NOMO-1 treated with dmso at 0.1 percent for 144 hours (cell line): Measurements from ENCODE around the gene MRPL46.

ENCODE experiments used
- DNase-seq: peaks from one replicate; lab custom pipeline; 2025; ENCODE audit not compliant: unreplicated experiment; lab: John Stamatoyannopoulos, UW

The MRPL46 gene

DNA sequence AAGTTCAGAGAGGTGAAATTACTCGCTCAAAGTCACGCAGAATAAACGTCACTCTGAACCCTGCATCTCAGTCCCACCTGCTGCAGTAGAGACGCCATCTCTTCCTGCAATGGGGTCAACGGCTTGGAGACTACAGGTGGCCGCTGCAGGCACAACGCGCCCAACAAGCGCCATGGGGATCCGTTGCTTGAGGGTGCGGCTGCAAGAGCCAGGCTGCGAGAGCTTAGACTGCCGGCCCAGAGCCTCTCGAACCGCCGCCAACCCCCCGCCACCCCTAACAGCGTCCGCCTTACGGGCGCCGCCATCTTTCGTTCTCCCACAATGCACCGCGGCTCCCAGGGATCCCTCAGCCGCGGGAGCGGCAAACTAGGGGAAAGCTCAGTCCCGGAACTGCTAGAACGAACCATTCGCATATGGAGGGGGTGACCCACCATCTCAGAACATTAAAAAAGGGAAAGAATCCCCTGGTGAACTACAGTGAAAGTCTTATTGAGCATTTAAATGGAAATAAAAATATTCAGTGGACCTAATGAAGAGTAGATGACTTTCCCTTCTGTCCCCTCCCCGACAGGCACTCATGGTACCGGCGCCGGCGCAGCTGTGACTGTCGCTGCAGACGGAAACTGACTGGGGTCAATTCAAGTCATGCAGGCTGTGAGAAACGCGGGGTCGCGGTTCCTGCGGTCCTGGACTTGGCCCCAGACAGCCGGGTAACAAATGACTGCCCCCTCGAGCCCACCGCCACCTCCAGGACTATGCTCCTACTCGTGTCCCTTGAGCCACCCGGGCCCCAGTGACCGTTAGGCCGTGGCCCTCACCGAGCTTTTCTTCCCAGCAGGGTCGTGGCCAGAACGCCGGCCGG is at the start of gene MRPL46, which contains the start of gene MRPS11:
TSS of gene MRPL46 (minus strand) at position 316 of the 862 bp plus-strand sequence. CDS start at position 305, 11 bp downstream.
TSS of gene MRPS11 (plus strand) at position 636 of the 862 bp plus-strand sequence. CDS start at position 646, 10 bp downstream.
- peak; percentile 82 for DNase-seq

DNA sequence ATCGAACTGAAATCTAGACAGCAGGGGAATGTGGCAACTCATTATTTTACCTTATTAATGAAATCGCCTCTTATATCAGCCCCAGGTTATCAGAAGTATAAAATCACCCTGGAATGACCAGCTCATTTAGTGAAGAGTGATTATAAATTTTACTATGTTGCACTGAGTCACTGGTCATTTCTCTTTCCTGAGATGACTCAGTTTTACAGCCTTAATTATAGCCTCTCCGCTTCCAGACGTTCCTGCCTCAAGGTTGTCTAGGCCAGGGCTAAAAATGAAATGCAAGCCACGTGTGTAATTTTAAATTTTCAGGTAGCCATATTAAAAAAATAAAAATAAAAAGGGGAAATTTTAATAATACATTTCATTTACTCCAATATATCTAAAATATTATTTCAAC is 46.0 kb upstream of the MRPL46 start:
- DNase-seq, result no peak

DNA sequence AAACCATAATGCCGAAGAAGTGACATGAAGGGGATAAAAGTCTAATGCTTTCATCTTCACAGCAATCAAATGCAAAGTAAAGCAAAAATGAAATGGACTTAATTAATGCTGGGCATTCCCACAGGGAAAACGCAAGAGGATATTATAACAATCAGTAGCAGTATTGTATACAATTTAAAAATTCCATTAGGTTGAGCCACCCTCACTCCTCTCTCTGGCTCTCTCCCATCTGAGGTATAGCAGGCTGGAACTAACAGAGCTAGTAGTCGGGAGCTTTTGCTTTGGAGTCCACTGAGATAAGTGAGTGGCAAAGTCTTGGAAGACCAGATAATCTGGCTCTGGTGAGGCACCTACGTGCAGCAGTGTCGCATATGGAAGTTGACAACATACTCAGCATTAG is 45.4 kb upstream of the MRPL46 start:
- no peak for DNase-seq

DNA sequence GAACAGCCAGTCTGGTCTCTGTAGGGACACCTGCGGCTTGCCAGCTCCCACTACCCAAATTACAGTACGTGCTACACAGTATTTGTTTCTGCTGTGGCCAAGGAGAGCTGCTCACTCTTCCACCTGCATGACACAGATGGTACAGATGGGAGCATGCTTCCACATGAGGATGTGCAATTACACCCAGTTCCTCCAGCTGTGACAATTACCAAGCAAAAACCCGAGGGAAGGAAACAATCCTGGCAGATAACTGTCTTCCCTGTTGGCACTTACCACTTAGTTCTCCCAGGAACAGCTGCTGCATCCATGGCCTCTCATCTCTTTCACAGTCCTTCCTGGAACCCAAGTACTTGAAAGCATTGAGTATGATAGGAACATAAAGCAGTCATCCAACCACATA is 44.9 kb upstream of the MRPL46 start:
- DNase-seq, result no peak

DNA sequence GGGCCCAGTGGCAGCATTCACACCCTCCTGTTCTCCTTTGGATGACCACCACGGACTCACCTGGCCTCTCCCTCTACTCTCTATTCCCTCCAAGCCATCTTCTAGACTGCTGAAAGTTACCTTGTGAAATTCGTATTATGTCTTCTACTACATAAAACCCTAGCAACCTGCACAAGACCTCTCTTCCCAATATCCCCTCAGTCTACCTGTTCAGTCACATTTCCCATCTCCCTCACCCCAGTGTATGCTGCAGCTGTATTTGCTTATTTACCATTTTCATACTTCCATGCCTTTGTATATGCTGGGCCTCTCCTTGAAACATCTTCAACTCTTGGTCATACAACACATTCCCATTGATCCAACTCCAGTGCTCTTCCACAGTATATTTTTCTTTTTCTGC is 44.0 kb upstream of the MRPL46 start:
- DNase-seq, result no peak

DNA sequence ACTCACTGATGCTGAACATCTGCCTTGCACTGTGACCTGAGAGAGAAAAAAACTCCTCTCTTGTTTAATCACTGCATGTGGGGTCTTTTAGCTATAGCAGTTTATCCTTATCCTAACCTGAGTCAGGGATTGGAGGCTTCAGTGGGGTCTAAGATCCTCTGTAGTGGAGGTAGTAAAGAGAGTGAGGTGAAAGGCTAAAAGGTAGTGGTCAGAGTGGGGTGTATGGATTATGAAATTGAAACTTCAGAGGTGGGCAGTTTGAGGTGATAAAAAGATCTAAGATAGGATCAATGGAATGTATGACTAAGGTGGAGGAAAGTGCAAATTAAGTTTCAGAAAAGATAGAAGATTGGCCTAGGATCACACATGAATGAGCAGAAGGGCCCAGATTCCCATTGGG is 42.8 kb upstream of the MRPL46 start:
- DNase-seq, result no peak

DNA sequence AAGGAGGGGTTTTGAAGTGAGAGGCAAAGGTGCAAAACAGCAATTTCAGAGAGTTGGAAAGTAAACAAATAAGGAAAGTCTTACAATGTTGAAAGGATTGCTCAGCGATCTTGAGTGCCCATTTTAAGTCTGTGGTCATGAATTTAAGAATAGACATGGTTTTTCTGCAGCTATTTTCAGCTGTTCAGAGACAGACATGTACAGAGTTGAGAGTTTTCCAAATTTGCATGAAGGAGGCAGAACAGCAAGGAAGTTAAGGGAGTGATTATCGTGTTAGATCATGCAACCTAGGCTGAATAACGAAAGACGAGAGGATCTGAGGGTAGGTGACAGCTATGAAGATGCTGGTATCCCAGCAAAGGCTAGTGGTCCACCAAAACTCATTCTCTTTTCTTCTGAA is 42.1 kb upstream of the MRPL46 start:
- DNase-seq, result no peak

DNA sequence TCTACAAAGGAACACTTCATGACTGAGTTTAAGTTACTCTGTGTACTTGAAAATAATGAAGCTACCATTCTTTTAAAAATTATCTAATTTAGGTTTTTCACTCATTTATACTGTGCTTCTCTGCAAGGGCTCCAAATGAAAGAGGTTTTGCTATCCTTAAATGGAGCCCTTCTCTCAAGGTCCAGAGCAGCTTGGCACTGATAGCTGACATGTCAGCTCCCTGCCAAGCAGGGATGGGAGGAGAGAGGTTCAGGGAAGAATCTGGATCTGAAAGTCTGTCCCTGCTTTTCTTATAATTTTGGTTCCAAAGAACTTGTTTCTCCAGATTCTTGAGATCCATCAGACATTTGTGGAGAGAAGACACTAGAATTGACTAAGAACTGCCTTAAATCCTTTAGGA is 39.4 kb upstream of the MRPL46 start:
- DNase-seq, result no peak

DNA sequence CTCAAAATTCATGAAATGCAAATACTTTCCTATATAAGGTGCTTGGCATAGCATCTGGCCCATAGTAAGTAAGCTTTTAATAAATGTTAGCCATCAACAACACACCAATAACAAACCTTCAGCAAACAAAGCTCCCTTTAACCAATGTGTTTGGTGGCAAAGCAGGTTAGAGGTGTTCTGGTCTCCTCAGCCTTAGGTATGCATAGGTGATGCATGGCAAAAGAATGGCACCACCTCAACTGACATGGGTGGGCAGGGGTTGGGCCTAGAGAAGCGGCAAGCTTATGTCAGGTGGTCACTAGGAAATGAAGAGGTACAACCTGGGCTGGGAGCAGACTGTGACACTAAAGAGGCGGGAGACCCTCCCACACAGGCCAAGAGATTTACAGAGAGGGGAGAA is 38.5 kb upstream of the MRPL46 start:
- no peak for DNase-seq

DNA sequence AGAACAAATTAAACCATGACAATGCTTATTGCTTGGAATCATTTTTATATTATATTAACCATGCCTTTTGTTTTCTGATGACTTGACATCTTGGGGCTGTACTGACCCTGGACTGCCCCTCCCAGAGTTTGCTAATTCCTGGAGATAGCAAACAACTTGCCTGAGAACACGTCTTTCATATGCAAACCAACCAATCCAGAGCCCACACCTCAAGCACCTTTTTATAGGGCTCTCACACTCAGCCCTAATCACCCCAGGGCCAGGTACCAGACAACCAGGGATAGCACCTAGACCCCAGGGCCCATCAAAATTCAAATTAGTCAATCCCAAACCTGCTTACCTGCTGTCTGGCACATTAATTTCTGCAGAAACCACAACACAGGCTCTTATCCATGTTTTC is 37.3 kb upstream of the MRPL46 start:
- no peak for DNase-seq

DNA sequence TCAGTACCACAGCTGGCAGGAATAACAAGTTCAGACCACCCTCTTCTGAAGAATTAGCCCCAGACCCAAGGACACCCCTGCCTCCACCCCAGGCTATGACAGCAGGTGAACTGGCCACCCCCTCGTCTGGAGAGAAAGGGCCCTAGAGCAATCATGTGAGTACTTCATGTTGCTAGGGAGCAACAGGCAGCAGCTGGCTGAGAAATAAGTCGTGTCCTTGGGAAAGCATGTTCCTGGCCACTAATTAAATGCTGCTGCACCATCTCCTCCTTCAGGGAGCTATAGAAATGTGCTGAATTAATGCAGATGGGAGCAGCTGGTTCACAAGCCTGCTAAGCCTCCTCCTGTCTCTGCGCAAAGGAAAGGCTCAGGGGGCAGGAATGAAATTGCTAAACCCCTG is 31.8 kb upstream of the MRPL46 start:
- no peak for DNase-seq

DNA sequence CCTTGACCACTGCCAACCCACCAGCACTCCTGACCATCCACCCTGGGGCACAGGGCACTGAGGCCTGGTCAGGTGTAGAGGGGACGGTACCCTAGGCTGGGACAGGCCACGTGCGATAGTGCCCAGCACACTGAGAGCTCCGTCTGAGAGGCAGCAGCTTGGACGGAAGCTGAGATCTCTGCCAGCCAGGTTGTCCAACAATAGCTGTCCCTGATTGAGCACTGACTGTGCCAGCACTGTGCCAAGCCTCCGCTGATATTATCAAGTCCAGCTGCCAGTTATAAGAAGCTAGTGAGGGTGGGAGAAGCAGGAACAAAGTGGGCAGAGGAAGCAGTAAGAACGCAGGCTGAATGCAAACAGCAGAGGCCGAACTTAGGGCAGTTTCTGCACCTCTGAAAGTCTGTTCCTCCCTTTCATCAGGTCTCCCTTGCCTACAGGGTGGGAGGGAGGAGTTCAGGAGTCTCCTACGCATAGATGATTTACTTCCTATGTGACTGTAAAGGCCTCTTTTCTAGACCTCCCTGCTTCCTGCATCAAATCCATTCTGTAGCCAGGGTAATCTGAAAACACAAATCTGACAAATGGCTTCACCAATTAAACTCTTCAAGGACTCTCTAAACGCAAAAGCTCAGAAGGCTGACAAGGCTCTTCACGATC is 30.0 kb upstream of the MRPL46 start:
- no peak for DNase-seq

DNA sequence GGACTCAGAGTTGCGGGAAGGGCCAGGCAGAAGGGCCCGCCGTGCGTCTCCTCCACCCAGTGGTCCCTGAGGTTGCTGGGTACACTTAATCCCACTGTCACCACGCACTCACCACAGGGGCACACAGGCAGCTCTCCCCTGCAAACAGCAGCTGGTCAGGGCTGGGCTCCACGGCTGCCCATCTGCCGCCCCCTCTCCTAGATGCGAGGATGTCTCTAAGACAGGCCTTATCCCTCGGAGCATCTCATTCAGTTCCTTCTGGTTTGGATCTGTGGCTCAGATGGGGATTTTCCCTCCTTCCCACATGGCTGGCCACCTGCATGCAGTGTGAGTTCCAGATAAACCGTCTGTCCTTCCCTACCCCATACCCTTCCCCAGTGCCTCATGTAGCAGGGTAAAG is 26.7 kb upstream of the MRPL46 start:
- no peak for DNase-seq

DNA sequence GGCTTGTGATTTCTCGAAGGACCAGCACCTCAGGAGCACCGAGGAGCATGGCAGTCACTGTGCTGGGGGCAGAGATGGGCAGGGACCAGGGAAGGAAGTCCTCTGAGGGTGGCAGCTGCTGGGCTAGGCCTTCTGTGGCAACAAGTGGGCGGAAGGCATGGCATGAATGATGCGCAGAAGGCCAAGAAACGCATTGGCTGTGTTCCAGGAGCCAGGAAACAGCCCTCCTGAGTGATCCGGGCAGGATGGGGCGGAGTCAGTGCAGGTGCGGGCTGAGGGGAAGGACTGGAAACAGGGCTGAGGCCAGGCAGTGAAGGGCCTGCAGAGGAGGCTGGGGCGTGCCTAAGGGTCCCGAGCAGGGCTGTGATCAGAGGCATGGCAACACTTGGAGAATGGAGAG is 24.0 kb upstream of the MRPL46 start:
- DNase-seq, result no peak

DNA sequence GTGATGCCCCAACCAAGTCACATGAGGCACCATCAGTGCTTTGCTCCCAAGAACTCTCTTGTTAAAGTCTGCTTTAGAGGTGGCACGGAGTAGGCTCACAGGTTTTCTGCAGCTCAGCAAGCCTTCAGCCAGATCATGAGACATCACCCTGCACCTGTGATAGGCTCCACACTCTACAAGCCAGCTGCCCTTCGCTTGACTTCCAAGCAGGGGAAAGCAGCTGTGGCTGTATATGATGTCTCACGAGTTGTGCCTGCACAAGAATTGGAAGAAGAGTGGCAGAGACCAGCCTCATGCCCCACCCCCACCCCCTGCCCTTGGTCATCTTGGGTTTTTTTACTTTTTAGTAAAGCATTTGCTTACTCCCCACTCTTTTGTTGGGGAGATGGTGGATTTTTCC is 22.8 kb upstream of the MRPL46 start:
- DNase-seq, result no peak

DNA sequence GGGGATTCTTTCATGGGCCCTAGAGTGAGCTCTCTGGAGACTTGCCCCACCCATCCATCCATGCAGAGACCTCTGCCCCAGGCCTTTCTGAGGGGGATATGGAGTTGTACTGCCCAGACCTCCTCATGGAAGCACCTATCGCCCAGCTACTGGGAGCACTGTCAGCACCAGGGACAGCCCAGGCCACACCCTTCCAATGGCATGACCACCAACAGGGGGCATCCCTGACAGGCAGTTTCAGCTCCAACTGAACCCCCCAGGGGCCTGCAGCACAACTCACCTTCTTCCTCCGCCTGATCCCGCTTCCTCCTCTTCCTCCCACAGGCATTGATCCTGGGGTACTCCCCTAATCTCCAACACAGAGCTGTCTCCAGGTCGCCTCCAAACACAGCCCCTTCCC is 22.1 kb upstream of the MRPL46 start:
- no peak for DNase-seq

DNA sequence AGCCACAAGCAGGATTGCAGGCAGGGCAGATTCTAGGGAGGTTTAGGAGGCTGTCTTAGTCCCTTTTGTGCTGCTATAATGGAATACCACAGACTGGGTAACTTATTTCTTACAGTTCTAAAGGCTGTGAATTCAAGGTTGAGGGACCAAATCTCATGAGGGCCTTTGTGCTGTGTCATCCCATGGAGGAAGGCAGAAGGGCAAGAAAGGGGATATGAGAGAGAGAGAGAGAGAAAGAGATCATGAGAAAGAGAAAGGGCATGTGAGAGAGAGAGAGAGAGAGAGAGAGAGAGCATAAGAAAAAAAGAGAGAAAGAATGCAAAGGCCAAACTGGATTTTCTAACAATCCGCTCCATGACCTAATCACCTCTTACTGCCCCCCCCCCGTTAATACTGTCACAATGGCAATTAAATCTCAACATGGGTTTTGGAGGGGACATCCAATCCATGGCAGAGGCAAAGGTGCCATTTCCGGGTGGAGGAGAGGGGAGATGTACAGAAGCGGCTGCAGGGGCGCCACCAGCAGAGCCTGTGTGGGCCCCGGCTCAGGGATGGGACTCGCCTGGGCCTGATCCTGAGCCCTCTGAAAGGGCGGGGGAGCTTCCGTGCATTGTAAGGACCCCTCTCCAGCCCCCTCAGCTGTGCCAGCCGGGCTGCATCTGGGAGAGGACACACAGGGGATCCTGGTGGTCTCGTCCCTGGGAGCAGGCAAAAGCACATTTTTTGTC is 20.8 kb upstream of the MRPL46 start:
- DNase-seq, result no peak

DNA sequence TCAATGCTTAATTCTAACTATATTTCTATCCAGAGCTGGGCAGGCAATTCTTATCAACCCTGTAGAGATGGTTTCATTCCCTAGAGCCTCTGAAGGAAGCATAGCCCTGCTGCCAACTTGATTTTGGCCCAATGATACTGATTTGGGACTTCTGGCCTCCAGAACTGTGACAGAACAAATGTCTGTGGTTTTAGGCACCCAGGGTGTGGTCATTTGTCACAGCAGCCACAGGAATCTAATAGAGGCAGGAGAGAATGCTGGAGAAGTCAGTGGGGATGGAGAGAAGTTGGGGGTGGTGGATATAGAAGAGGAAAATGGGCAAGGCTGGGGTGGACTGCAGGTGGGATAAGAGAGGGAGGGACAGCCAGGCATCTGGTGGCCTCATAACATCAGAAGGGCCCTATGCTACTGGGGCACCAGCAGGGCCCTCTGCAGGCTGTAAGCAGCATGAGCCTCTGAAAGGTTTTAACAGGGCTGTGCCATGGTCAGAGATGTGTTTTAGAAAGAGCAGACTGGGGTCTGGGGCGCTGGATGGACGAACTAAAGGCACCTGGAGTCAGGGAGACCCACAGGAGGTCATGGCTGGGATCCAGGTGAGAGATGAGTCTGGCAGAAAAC is 20.1 kb upstream of the MRPL46 start:
- DNase-seq, result no peak

DNA sequence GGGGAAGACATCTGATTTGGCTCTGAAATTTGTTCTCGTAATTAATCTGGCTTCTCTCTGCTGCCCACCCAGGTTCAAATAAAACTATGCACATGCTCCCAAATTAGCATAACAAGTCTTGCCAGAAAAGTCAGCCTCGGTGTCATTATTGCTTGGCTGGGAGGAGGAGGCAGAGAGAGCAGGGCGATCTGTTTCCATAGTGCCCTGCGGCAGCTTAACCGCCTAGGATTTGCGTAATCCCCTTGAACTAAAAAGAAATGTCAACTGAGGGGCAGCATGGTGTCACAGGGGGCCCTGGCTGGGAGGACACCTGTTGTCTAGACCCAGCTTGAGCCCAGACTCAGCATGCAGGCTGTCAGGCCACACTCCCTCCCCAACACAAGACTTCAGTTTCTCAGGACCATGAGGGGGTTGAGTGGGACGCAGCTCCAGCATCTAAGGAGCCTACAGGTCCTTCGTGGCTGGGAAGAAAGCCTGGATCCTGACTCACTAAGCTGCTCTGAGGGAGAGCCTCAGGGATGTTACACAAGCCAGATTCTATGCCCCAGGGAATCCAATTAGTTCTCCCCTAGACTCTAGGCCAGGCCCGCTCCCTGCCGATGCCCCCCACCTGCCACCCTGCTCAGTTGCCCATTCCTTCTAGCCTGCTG is 17.6 kb upstream of the MRPL46 start:
- no peak for DNase-seq

DNA sequence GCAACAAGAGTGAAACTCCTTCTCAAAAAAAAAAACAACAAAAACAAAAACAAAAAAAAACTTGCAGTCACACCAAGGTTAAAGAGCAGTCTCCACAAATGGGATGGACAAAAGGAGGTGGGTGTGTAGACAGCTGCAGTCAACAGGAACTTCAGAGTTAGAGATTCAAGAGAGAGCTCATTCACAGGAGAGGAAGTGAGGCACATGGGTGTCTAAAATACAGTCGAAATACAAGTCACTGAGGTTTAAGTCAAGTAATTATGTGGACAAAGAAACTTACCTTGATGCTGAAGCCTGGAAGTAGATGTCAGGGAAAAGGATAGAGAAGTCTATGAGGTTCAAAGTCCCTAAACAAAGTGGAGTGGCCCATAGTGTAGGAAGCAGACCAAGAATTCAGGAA is 15.1 kb upstream of the MRPL46 start:
- no peak for DNase-seq

DNA sequence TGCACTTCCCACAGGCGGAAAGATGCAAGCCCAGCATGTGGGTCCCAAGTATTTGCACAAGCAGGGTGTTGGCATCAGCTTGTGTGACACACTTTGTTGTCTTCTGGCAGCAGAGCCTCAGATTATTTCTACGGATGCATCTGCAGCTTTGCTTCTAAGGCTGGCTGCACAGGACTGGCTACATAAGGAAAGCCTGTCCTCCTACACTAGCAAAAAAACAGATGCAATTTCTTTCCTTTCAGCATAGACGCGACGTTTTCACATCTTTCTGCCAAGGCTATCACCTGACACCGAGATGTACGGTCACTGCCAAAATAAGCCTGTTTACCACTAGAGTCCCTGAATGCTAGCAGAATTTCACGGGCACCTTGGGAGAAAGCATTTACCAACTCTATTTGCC is 13.8 kb upstream of the MRPL46 start:
- DNase-seq, result no peak
